Fibroblast of mammary gland (primary cell): ENCODE data around the gene TSC22D1.

Experiments
- DNase-seq: peaks from one replicate; pipeline ENCODE4 v3.0.0-alpha.2; 2010; ENCODE audit warnings: low read depth
- H3K4me3 ChIP-seq: 2 replicates; pipeline ENCODE4 v1.5.1; 2011; ENCODE audit warnings: low read depth, mild to moderate bottlenecking, low read length, moderate library complexity; ENCODE audit not compliant: control insufficient read depth
- TF ChIP-seq, protein P1 (sequence below): conservative IDR thresholded peaks from 2 replicates; pipeline ENCODE4 v1.5.1; 2011; ENCODE audit warnings: low read depth, low read length, inconsistent platforms; ENCODE audit not compliant: control insufficient read depth, insufficient read depth

The TSC22D1 gene

DNA sequence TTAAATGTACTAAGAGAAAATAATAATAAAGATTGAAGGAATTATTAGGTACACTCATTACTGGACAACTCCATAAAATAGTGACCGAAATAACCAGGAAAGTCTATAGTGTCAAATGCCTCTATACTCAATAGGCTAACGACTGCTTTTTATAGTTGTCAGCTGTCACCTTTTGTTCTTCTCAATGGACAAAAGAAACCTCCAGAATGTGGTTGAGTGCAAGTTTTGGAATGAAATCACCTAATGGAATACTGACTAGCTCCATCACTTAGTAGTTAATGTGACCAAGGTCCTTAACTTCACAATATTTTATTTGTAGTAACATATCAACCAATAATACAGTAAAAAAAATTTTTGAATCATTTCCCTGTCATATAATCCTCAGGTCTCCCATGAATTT is 18.1 kb downstream of the TSC22D1 start:
- TF ChIP-seq, protein P1, sequence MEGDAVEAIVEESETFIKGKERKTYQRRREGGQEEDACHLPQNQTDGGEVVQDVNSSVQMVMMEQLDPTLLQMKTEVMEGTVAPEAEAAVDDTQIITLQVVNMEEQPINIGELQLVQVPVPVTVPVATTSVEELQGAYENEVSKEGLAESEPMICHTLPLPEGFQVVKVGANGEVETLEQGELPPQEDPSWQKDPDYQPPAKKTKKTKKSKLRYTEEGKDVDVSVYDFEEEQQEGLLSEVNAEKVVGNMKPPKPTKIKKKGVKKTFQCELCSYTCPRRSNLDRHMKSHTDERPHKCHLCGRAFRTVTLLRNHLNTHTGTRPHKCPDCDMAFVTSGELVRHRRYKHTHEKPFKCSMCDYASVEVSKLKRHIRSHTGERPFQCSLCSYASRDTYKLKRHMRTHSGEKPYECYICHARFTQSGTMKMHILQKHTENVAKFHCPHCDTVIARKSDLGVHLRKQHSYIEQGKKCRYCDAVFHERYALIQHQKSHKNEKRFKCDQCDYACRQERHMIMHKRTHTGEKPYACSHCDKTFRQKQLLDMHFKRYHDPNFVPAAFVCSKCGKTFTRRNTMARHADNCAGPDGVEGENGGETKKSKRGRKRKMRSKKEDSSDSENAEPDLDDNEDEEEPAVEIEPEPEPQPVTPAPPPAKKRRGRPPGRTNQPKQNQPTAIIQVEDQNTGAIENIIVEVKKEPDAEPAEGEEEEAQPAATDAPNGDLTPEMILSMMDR = no peak
- no peak for DNase-seq
- no peak overlapping the region for H3K4me3 ChIP-seq

DNA sequence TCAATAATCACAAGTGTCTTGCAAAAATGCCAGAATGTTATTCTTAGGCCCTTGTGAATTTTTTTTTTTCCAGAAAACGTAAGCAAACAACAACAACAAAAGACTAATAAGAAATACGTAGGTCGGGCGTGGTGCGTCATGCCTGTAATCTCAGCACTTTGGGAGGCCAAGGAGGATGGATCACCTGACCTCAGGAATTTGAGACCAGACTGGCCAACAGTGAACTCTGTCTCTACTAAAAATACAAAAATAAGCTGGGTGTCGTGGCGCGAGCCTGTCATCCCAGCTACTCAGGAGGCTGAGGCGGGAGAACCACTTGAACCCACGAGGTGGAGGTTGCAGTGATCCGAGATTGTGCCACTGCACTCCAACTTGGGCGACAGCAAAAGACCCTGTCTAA is 20.9 kb downstream of the TSC22D1 start:
- no peak overlapping the region for H3K4me3 ChIP-seq
- no peak for DNase-seq
- TF ChIP-seq, protein P1 = no peak

DNA sequence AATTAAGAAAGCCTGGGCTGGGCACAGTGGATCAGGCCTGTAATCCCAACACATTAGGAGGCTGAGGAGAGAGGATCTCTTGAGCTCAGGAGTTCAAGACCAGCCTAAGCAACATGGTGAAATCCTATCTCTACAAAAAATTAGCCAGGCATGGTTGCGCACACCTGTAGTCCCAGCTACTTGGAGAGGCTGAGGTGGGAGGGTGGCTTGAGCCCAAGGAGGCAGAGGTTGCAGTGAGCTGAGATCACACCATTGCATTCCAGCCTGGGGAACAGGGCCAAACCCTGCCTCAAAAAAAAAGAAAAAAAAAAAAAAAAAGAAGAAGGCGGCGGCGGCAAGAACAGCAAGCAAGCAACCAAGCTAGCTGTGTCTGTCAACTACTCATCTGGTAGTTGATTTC is 26.7 kb downstream of the TSC22D1 start:
- DNase-seq = no peak
- TF ChIP-seq, protein P1 = no peak
- H3K4me3 ChIP-seq = no peak overlapping the region

DNA sequence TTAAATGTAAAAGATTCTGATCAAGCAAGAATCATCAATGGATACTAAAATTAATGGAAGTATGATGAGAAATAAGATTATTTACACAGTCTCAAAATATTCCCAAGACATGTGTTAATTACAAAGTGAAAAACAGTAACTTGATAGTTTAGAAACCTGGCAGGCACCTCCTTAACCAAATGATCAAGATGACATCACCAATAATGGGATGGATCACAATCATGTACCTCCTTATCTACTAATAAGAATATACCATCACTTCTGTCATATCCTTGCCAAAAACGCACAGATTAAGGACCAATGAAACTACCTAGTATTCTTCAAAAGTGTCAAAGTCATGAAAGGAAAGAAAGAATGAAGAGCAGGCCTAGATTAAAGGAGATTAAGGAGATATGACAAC is 30.0 kb downstream of the TSC22D1 start:
- TF ChIP-seq, protein P1 = no peak
- no peak for DNase-seq
- no peak overlapping the region for H3K4me3 ChIP-seq

DNA sequence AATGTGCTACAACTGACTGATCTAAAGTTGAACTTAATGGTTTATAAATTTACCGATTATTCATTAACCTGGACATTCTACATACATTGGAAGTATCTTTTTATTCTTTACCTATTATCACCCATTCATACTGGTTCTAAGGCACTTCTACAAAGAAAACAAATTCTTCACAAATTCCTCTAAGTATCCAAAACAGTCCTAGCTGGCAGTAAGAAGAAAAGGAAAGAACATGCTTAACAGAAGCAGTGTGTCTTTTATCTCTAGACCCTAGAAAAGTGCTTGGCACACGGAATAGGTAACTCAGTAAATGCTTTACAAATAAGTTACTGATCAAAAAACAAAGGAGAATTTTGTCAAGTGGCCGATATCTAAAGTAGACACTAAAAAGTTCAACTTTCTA is 32.8 kb downstream of the TSC22D1 start:
- no peak overlapping the region for H3K4me3 ChIP-seq
- DNase-seq = no peak
- TF ChIP-seq, protein P1 = no peak

DNA sequence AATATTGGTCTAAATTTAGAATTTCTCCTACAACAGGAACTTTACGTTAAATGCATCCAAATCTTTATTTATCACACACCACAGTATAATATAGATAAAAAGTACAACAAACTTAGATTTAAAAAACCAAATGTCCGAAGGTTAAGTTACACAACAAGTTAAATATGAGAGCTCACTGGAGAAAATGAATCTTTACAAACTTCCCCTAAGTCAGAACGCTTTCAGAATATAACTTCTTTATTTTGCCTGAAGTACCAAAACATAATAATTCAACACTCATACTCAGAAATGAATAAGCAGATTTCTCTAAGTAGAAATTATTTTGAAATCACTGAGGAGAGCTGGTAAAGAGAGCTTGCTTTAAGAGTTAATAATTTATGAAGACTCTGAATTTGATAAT is 33.8 kb downstream of the TSC22D1 start:
- no peak overlapping the region for H3K4me3 ChIP-seq
- no peak for DNase-seq
- TF ChIP-seq, protein P1 = no peak

DNA sequence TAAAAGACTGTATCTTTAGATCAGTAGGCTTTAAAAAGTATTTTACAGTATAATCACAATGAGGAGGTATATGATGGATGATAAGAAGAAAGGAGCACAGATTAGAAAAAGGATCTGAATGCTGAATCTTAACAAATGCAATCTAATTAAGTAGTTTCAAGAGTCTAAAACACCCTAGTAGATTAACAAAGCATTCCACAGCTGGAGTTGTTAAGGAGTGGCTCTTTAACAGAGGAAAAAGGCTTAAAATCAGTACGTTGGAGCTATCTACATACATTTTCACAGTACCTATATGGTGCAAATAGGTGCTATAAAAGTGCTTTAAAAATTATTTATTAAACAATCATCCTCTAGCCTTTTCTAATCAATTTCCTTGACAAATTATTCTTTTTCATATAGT is 34.5 kb downstream of the TSC22D1 start:
- TF ChIP-seq, protein P1 = no peak

More for the DNA sequence above, 34.5 kb downstream of the TSC22D1 start:
- DNase-seq = no peak
- H3K4me3 ChIP-seq = no peak overlapping the region
